Measurements from ENCODE around the gene GFY.

DNA sequence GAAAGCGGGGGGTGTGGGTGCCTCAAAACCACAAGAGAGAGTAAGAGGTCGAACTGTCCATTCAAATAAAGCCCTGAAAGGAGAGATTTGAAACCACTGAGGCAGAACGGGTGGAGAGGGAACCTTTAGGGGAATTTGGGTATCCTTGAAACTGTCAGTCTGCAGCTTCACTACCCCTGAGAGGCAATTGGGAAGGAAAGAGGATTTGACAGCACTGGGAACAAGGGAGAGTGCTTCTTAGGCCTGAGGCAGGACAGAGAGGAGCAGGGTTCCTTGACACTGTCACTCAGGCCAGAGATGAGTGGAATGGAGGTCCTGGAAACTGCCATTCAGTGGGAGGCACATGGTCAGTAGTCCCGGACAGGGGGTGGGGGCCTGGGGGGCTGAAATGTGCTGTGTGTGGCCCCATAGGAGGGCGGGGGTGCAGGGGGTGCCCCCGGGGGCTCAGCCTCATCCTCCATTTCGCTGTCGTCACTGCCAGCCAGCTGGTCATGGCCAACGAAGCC, 5.0 kb downstream of the GFY start:
- TF ChIP-seq, protein P1, sequence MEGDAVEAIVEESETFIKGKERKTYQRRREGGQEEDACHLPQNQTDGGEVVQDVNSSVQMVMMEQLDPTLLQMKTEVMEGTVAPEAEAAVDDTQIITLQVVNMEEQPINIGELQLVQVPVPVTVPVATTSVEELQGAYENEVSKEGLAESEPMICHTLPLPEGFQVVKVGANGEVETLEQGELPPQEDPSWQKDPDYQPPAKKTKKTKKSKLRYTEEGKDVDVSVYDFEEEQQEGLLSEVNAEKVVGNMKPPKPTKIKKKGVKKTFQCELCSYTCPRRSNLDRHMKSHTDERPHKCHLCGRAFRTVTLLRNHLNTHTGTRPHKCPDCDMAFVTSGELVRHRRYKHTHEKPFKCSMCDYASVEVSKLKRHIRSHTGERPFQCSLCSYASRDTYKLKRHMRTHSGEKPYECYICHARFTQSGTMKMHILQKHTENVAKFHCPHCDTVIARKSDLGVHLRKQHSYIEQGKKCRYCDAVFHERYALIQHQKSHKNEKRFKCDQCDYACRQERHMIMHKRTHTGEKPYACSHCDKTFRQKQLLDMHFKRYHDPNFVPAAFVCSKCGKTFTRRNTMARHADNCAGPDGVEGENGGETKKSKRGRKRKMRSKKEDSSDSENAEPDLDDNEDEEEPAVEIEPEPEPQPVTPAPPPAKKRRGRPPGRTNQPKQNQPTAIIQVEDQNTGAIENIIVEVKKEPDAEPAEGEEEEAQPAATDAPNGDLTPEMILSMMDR (conservative IDR thresholded peaks at IDR 0.05 in 1 of 2, IDR thresholded peaks at IDR 0.05 in 1 of 2; ENCODE audit: extremely low read depth in 1 of 2, insufficient read depth in 1 of 2, low read depth in 1 of 2, low read length in 2 of 2), result no peak
- no peak for TF ChIP-seq EZH2 (IDR thresholded peaks at IDR 0.05; ENCODE audit: borderline replicate concordance, low read length)

Measured in mammary epithelial cell (primary cell).